SU-DHL-6 (cell line): ENCODE measurements around the gene ZNF316.

Experiments
- H2AFZ ChIP-seq: fragments of 200-600 bp; sonication (generic); 2 replicates; pipeline ENCODE4 v1.6.1; 2014; ENCODE audit warnings: low read depth, mild to moderate bottlenecking, moderate library complexity, mixed read lengths, antibody characterized with exemption, low read length; ENCODE audit not compliant: severe bottlenecking
- H3F3A ChIP-seq: fragments of 200-600 bp; shearing (Covaris generic); 2 replicates; pipeline ENCODE4 v1.6.0; 2016; ENCODE audit warnings: antibody characterized with exemption, mild to moderate bottlenecking; ENCODE audit not compliant: insufficient read depth
- H3K27ac ChIP-seq: fragments of 200-600 bp; sonication (generic); 2 replicates; pipeline ENCODE4 v1.5.1; 2016; ENCODE audit warnings: low read depth, mild to moderate bottlenecking, low read length, moderate library complexity, mixed read lengths
- H3K27me3 ChIP-seq: fragments of 200-600 bp; sonication (generic), shearing (Covaris generic); 2 replicates; pipeline ENCODE4 v1.6.0; 2014; ENCODE audit warnings: mild to moderate bottlenecking, low read length
- H3K36me3 ChIP-seq: fragments of 200-600 bp; sonication (generic); 2 replicates; pipeline ENCODE4 v1.6.1; 2014; ENCODE audit warnings: mild to moderate bottlenecking, low read length, mixed read lengths
- H3K4me2 ChIP-seq: fragments of 300-600, 200-600 bp; shearing (Covaris generic), sonication (generic); 2 replicates; pipeline ENCODE4 v1.6.0; 2014; ENCODE audit warnings: low read length, low read depth, mild to moderate bottlenecking; ENCODE audit not compliant: poor library complexity, severe bottlenecking
- H3K4me3 ChIP-seq: fragments of 200-600 bp; sonication (generic); 2 replicates; pipeline ENCODE4 v1.5.1; 2014; ENCODE audit warnings: antibody characterized with exemption, low read length, mild to moderate bottlenecking, mixed read lengths; ENCODE audit not compliant: insufficient read depth, poor library complexity, severe bottlenecking
- H3K79me2 ChIP-seq: fragments of 200-600 bp; sonication (generic); 2 replicates; pipeline ENCODE4 v1.6.1; 2014; ENCODE audit warnings: mild to moderate bottlenecking, low read length, moderate library complexity; ENCODE audit not compliant: insufficient read depth
- H3K9ac ChIP-seq: fragments of 200-600 bp; sonication (generic); 2 replicates; pipeline ENCODE4 v1.7.0; 2014; ENCODE audit warnings: mild to moderate bottlenecking, low read length
- H3K9me2 ChIP-seq: fragments of 200-600 bp; sonication (generic); replicated peaks from 2 replicates; pipeline ENCODE4 v1.6.1; 2014; ENCODE audit warnings: low read length; ENCODE audit not compliant: insufficient read depth
- H3K9me3 ChIP-seq: fragments of 200-600 bp; sonication (generic); 2 replicates; pipeline ENCODE4 v1.6.1; 2014; ENCODE audit warnings: low read length, mixed read lengths; ENCODE audit not compliant: insufficient read depth
- H4K20me1 ChIP-seq: fragments of 200-600 bp; sonication (generic); 2 replicates; pipeline ENCODE4 v1.6.1; 2014; ENCODE audit warnings: low read depth, mild to moderate bottlenecking, antibody characterized with exemption, low read length, moderate library complexity, mixed read lengths
- EZH2phosphoT487 ChIP-seq: fragments of 200-600 bp; sonication (generic), shearing (Covaris generic); conservative IDR thresholded peaks from 2 replicates; pipeline ENCODE4 v1.6.1; 2018; ENCODE audit warnings: mild to moderate bottlenecking, antibody characterized with exemption, low read length, moderate library complexity, mixed read lengths
- TF ChIP-seq, protein P1 (sequence below): fragments of 200-600 bp; sonication (generic); IDR thresholded peaks from one replicate; pipeline ENCODE4 v1.5.1; 2017; ENCODE audit warnings: antibody characterized with exemption, mild to moderate bottlenecking, low read length, moderate library complexity; ENCODE audit not compliant: insufficient read depth, poor library complexity, severe bottlenecking

ZNF316 gene

DNA sequence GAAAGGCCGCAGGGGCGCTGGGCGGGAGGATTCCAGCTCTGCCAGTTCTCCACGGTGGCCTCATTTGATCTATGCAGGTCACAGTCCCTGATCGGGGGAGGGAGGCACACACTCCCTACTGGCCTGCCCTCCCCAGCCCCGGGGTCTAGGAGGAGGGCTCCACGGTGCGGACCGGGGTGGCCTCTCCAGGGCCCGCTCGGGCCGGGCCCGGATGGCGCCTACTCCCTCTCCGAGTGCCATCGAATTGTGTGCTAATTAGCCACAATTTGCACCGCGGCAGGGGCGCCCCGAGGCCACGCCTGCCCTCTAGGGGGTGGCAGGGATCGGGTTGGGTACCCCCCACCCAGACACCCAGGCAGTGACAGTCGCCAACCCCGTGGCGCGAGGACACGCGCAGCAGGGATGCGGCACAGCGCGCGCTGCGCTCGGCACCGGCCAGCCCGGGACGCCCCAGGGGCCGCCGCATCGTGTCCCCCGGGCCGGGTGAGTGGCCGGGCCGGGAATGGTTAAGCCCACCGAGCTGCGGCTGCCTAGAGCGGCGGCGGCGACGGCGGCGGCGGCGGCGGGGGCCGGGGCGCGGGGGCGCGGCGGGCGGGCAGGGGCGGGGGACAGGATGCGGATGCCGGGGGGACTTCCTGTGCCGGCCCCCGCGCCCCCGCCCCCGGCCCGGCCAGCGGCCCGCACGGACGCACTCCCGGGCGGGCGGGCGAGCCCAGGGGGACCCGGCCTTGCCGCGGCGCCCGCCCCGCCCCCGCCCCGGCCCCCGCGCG is 22.0 kb upstream of the ZNF316 start, which contains the start of gene ZNF853:
TSS of gene ZNF853 (plus strand) at position 658 of the 770 bp plus-strand sequence. CDS start 565 bp downstream, outside the sequence.
- H3K9me3 ChIP-seq = no peaks in the 10 kb centered on the region
- H3K27ac ChIP-seq = no peak within 1 kb of the TSS
- H3K4me2 ChIP-seq = no peak within 1 kb of the TSS
- H3F3A ChIP-seq = no peaks in the 10 kb centered on the region
- no peaks in the 10 kb centered on the region for H4K20me1 ChIP-seq
- no peaks in the 10 kb centered on the region for H3K9me2 ChIP-seq
- no peak within 1 kb of the TSS for H3K4me3 ChIP-seq
- H3K9ac ChIP-seq = no peak within 1 kb of the TSS
- TF ChIP-seq, protein P1, sequence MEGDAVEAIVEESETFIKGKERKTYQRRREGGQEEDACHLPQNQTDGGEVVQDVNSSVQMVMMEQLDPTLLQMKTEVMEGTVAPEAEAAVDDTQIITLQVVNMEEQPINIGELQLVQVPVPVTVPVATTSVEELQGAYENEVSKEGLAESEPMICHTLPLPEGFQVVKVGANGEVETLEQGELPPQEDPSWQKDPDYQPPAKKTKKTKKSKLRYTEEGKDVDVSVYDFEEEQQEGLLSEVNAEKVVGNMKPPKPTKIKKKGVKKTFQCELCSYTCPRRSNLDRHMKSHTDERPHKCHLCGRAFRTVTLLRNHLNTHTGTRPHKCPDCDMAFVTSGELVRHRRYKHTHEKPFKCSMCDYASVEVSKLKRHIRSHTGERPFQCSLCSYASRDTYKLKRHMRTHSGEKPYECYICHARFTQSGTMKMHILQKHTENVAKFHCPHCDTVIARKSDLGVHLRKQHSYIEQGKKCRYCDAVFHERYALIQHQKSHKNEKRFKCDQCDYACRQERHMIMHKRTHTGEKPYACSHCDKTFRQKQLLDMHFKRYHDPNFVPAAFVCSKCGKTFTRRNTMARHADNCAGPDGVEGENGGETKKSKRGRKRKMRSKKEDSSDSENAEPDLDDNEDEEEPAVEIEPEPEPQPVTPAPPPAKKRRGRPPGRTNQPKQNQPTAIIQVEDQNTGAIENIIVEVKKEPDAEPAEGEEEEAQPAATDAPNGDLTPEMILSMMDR = no peak
- TF ChIP-seq EZH2phosphoT487 = no peak
- no peaks in the 10 kb centered on the region for H3K79me2 ChIP-seq
- H3K36me3 ChIP-seq = no peaks in the 10 kb centered on the region
- no peaks in the 10 kb centered on the region for H3K27me3 ChIP-seq
- no peak within 1 kb of the TSS for H2AFZ ChIP-seq

DNA sequence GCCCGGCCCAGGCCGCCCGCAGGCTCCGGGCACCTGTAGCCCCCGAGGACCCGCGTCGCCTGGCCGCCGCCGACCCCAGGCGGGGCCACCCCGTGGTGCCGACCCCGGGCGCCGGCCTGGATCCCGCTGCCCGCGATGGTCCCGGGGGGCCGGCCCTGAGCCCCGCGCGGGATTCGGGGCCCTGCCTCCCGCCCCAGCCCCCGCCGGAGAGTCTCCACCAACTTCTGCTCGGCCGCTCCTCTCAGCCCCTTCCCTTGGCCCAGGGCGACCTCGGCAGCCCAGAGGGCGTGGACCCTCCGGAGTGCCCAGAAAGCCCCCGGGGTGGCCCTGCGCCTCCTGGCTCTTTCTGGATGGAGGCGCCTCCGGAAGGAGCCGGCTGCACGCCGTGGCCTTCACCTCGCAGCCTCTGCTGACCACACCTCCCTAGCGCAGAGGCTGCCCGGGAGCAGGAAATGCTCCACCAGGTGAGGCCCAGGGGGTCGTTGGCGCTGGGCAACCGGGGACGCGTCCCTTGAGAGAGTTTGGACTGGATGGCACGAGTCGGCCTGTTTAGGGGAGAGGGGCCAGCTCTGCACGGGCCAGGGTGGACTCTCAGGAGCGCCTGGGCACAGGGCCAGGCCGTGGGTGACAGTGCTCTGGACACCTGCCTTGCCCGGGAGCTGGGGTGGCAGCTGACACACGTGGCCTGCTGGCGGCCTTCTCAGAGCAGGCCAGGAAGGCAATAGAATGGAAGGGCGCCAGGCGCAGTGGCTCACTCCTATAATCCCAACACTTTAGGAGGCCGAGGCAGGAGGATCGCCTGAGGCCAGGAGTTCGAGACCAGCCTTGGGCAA is 21.2 kb upstream of the ZNF316 start:
- H3K4me3 ChIP-seq = no peak overlapping the region
- H4K20me1 ChIP-seq = no peaks in the 10 kb centered on the region
- no peak overlapping the region for H3K9ac ChIP-seq
- no peak overlapping the region for H3K4me2 ChIP-seq
- H2AFZ ChIP-seq = no peak overlapping the region
- no peaks in the 10 kb centered on the region for H3K9me3 ChIP-seq
- no peaks in the 10 kb centered on the region for H3F3A ChIP-seq
- no peaks in the 10 kb centered on the region for H3K36me3 ChIP-seq
- no peak for TF ChIP-seq EZH2phosphoT487
- TF ChIP-seq, protein P1 = no peak
- no peaks in the 10 kb centered on the region for H3K9me2 ChIP-seq
- H3K79me2 ChIP-seq = no peaks in the 10 kb centered on the region
- no peak overlapping the region for H3K27ac ChIP-seq
- no peaks in the 10 kb centered on the region for H3K27me3 ChIP-seq

GRCh38 chr7:6616854-6617643 is 20.1 kb upstream of the ZNF316 start:
- Histone ChIP-seq H3K4me3 (no peak overlapping the region), H3K79me2 (no peaks in the 10 kb centered on the region), H2AFZ (no peak overlapping the region), H3F3A (no peaks in the 10 kb centered on the region), H3K9me2 (no peaks in the 10 kb centered on the region), H3K9me3 (no peaks in the 10 kb centered on the region), H3K9ac (no peak overlapping the region), H4K20me1 (no peaks in the 10 kb centered on the region), H3K36me3 (no peaks in the 10 kb centered on the region), H3K27ac (no peak overlapping the region), H3K4me2 (no peak overlapping the region), H3K27me3 (no peaks in the 10 kb centered on the region)
- no peak for TF ChIP-seq EZH2phosphoT487
- TF ChIP-seq, protein P1 = no peak
